Measurements from ENCODE around the gene DSG4.

Gene DSG4

DNA sequence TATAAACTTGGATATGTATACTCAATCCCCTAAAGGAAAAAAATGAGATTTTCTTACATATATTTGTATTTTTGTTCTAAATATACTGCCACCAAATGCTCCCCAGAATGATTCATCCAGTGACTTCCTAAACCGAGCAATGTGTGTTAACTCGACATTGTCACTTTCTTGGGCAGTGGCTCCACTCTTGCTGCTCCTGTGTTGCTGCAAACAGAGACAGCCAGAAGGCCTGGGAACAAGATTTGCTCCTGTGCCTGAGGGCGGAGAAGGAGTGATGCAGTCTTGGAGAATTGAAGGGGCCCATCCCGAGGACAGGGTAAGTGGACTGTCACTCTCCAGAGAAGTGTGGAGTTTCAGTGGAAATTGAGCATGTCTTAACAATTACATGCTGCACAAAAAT lies 32.7 kb downstream of the DSG4 start:
- DNase-seq, result no peak

DNA sequence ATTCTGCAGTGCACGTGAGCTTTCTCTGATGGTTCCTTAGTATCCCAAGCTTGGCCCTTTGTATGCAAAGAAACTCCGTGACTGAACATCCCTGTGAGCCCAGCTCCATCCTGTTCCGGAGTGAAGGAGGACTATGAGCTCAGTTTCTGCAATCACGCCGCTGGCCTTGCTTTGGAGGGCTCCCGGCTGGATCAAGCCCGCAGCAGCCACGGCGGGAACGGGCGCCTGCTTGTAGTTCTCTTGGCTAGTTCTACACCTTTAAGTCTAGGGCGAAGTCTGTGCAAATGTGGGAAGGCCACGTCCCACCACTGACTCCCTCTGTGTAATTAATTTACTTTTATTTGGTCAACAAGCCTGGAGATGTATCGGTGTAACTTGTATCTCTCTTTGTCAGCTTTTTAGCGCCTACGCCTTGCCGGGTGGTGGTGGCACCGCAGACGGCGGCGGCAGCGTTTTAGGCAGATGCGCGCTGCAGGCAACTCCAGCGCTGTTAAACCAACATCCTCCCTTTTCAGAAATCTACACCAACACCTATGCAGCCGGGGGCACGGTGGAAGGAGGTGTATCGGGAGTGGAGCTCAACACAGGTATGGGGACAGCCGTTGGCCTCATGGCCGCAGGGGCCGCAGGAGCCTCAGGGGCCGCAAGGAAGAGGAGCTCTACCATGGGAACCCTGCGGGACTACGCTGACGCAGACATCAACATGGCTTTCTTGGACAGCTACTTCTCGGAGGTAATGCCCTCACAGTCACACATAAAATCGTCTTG lies 34.3 kb downstream of the DSG4 start:
- DNase-seq, result no peak

DNA sequence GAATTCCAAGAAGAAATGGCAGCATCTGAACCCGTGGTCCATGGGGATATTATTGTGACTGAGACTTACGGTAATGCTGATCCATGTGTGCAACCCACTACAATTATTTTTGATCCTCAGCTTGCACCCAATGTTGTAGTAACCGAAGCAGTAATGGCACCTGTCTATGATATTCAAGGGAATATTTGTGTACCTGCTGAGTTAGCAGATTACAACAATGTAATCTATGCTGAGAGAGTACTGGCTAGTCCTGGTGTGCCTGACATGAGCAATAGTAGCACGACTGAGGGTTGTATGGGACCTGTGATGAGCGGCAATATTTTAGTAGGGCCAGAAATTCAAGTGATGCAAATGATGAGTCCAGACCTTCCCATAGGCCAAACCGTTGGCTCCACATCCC lies 36.6 kb downstream of the DSG4 start:
- DNase-seq, result no peak

DNA sequence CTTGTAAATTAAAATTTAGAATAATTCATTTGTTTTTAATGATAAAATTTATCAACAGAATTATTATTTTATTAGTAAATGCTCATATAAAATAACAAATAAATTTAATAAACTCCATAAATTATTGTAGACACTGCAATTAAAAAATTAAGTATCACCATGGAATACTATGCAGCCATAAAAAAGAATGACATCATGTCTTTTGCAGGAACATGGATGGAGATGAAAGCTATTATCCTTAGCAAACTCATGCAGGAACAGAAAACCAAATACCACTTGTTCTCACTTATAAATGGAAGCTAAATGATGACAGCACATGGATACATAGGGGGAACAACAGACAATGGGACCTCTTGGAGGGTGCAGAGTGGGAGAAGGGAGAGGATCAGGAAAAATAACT lies 41.3 kb downstream of the DSG4 start:
- DNase-seq, result no peak

DNA sequence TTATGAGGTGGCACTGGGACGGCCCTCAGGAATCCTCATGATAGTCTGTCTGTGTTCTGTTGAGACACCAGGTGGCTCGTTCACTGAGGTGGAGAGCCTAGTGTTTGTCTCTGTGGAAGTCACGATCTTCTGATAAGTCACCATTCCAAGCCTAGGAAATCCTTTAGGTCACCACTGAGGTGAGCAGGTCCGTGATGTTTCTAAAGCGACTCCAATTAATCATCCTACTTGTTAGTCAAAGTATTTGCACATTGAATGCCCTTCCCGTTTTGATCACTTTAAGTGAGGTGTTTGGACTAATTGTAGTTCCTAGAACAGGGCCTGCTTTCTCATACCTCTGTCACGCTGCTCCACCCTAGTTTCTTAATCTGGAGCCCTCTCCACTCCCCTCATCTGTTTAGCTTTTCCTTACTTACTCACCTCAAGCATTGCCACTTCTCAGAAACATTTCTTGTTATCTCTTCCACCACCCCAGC lies 42.9 kb downstream of the DSG4 start:
- no peak for DNase-seq

DNA sequence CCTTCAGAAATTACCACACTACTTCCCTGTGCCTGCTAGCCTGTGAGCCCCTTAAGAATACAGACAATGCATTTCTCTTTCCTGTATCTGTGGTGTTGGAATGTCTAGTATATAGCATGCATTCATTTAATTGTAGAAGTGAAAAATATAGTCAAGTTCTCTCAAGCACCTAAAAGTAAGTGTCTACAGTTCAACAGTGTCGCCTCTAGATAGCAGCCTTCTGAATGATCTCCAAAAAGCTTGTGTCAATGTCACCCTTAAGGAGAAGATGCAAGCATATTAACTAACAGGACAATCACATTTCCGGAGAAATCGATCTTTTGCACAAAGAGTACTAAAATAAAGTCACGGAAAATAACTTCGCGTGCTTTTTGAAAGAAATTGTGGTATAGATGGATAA lies 43.5 kb downstream of the DSG4 start:
- no peak for DNase-seq

DNA sequence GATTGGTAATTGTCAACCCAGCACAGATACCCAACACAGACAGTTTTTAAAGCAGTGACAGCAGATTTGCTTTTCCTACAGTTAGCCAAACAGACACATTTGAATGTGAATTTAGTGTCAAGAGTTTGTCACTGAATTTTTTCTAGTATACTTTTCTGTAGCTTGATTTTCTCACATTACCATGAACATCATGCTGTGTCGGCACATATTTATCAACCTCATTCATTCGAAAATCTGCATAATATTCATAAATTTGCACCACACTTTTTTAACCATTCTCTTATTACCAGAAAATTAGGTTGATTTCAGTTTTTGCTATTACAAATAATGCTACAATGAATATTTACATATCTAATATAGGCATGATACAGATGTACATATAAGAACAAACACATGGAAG lies 43.9 kb downstream of the DSG4 start:
- no peak for DNase-seq

DNA sequence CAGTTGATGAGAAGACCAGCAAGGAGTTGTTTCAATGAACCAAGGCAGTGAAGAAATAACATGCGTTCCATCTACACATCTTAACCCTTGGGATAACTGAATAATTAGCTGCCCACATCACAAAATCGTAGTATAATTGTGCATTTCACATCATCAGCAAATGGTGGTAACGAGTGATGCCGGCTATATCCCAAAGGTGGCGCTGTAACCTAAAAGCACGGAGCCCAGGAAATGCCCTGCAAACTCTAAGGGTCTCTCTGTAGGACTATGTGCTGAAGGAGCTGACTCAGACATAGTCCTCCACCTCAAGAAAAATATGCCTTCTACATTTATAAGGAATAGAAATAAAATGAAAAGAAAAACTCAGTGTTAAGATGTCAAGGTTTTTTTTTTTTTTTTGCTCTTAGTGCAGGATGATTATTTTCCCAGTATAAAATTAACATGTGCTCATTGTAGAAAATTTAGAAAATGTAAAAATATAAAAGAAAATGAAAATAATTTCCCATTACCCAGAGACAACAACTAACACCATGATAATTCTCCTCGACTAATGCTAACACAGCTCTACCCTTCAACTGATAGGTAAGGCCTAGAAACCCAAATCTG lies 47.9 kb downstream of the DSG4 start:
- no peak for DNase-seq

DNA sequence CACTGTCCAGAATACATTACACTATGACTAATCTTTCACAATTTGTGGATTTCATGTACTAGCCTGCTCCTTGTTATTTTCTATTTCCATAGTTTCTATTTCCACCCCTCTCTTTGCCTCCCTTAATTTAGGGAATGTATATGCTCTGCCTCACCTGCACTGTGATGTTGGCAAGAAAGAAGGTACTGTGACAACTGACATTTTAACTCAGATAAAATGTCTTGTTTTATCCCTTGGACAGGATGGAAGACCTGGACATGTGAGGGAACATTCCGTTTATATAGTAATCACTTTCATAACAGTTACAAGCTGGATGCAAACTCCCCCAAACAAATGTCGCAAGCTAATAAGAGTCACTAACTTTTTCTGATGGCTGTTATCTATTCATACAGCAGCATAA lies 49.4 kb downstream of the DSG4 start:
- no peak for DNase-seq

DNA sequence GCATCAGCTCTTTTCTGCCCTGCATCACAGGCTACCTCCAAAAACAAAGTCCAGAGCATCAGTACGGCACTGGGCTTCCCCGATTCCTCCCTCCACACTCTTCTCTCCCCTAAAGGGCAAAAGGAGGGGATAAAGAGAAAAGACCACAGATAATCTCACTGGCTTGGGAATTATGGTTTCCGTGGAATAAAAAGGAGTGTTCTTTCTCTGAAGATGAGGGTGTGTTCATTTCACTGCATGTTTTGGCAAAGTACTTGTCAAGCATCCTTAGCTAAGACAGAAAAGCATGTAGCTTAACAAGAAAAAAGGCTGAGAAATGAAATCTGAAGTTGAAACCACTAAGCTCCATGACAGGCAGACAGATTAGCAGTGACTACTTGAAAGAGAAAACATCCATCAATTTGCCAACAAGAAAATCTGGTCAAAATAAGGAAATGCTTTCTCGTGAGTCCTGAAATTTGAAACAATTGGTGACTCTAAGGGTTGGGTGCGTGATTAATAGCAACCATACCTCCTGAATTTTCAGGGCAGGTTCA lies 50.4 kb downstream of the DSG4 start:
- DNase-seq, result no peak

DNA sequence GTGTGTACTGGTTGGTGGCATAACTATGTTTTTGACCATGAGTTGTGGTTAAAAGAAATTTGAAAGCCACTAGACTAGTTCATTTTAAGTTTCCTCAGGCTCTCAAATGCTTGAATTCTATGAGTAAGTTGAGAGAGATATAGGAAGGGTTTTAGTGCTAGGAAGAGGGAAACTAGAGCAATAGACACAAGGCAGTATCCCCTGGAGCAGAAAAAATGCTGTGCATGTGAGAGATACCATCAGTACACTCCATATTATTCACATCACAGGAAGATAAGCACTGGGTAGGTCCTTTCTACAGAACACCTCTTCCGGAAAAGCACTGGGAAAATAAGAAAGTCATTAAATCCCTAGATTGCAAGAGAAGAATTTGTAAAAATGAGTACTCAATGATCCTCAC lies 51.6 kb downstream of the DSG4 start:
- no peak for DNase-seq

DNA sequence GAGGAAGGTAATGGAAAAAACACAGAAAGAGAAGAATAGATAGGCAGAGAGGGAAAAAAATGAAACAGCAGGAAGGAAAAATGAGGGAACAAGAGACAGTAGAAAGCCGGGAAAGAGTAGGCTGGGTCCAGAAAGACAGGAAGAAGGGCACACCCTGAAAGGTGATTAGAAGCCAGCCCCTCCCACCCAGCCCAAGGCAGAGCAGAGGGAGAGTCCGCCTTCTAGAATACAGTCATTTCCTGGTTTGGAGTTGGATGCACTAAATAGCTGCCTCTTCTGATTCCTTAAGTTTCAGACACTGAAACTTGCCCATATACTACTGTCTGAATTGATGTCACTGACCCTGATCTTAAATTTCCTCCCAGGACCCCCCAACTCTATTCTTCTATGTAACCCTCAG lies 53.0 kb downstream of the DSG4 start:
- no peak for DNase-seq

DNA sequence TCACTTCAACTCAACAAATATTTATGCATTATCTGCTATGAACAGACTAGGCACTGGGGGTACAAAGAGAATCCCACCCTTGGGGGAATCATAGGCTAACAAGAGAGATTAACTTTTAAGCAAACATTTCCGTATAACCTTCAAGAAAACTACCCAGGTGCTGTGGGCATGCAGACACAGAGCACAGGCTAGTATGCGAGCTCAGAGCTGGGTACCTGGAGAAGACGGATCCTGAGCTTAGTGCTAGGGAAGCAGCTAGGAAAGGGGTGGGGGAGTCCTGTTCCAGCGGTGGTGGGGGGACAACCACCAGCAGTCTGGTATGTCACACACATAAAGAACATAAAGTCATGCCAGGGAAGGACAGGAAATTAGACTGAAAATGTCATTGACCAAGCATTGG lies 53.5 kb downstream of the DSG4 start:
- no peak for DNase-seq

DNA sequence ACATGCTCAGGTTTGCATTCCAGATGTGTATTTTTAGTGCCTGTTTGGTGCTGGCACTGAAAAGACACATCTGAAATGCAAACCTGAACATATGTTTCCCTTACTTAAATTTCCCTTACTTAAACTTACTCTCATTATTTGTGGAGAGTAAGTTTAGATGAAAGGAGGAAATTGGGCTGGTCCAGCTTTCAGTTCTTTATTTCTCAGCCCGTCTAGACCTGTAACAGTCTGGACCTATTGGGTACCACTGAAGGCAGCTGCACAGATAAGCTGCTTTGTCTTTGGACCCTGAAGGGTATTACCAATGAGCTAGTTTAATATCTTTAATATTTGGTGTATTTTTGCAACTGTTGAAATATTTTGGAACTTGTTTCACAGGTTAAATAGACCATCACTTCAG lies 54.0 kb downstream of the DSG4 start:
- DNase-seq, result no peak

DNA sequence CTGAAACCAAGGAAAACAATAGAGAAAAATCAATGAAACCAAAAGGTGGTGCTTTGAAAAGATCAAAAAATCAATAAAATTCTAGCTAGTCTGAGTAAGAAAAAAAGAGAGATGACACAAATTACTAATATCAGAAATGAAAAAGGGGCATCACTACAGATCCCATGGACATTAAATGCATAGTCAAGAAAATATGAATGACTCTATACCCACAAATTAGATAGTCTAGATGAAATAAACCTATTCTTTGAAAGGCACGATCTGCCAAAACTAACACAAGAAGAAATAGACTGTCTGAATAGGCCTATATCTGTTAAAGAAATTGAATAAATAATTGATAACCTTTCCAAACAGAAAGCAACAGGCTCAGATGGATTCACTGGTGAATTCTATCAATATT lies 55.7 kb downstream of the DSG4 start:
- no peak for DNase-seq

DNA sequence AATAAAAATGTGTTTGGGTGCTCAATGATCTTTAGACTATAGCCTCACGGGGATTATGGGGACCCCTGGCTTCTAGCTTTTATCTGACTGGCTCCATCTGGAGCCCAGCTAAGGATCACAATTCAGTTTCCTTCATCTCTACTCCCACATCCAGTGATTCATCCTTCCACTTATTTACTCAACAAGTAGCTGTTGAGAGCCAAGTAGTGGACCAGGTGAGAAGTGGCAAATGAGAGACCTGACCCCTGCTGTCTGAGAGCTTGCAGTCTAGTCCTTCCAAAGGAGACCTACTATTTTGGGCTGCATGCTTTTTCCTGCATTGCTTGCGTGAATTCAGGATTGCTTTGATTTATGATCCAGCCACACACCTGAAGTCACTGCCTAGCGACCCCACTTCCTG lies 60.2 kb downstream of the DSG4 start:
- DNase-seq, result no peak

DNA sequence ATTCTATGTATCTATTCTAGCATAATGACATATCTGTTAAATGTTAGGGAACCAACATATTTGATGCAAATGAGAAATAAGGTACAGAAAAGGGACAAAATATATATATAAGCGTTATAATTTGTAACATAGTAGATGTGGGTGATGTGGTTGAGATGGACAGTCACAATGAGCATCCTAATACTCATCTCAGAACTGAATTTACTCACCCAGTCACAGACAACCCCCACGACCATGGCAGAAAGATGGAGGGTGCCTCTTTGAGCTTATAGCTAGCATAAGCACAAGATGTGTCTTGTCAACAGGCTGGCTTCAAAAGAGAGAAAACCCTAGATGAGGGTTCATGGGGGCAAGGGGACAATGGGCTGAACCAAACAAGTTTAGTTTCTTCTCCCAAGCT lies 61.8 kb downstream of the DSG4 start:
- no peak for DNase-seq

DNA sequence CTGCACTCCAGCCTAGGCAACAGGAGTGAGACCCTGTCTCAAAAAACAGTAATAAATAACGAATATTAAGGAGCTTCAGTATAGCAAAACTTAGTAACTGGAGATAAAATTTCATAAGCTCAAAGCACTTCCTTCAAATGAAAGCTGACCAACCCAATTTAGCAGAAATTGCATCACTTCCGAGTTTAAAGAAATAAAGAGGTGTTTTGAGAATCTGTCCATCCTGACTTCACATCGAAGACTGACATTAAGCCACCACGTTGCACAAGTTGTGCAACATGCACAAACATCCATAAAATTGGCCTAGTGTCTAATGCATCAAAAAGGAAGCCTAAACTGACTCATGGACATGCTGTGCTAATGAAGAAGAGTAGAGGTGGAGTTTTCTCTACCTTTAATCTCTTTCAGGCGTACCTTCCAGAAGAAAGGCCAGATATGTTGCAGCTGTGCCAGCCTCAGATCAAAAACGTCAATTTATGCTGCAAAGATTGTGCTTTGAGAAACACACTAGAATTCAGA lies 63.3 kb downstream of the DSG4 start:
- DNase-seq, result no peak

DNA sequence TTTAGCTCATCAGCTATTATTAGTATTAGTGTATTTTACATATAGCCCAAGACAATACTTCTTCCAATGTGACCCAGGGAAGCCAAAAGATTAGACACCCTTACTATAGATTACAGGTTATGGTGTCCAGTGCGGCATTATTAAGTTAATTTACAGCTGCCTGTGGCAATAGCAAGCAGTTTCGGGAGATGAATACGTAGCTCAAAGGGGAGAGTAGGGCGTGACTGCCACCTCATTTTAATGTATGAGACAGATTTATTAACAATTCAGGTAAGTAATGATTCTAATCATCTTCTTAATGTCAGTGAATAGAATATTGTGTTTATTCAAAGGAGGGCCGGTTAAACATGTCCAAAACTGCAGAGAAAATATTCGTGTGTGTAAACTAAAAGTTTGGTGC lies 64.2 kb downstream of the DSG4 start:
- no peak for DNase-seq

DNA sequence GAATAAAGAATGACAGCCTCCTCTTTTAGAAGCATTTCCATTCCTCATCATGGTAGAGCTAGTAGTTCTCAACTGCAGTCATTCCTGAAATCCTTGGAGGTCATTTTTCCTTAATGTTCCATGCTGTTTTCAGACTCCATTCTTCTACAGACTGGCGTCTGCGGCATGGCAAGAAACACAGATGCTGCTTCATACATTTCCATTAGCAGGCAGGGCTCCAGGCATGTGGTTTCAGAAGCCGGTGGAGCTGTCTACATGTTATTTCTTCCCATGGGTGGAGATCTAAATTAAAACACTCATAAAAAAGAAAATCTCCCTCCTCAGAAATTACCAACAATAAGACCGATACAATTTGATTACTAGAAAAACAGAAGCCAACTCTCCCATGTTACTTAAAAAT lies 64.9 kb downstream of the DSG4 start:
- DNase-seq, result no peak

DNA sequence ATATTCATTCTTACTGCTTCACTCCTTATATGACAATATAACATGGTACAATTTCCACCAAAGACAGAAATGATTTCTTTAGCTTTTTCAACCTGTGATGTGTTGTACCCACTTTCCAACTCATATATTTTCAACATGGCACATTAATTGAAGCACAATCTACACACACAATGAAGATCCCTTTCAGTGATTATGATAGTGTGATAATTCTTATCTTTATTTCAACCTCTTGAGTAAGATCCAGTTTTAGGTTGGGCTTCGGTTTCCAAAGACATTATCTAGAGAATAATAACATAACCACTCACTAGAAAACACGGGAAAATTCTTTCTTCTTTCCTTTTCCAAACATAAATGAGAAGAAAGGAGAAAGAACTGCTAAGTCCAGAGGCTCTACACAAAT lies 67.6 kb downstream of the DSG4 start:
- no peak for DNase-seq

DNA sequence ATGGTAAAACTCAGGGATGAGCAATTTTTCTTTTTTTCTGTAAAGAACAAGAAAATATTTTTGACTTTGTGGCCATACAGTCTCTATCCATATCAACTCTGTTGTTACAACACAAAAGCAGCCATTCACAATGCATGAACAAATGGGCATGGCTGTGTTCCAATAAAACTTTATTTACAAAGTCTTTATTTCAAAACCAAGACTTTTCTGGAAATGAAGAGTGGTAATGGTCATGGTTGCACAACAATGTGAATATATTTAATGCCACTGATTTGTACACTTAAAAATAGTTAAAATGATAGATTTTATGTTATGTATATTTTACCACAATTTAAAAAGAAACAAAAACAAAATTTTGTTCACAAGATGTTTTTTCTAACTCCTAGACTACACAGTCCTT lies 69.3 kb downstream of the DSG4 start:
- no peak for DNase-seq

DNA sequence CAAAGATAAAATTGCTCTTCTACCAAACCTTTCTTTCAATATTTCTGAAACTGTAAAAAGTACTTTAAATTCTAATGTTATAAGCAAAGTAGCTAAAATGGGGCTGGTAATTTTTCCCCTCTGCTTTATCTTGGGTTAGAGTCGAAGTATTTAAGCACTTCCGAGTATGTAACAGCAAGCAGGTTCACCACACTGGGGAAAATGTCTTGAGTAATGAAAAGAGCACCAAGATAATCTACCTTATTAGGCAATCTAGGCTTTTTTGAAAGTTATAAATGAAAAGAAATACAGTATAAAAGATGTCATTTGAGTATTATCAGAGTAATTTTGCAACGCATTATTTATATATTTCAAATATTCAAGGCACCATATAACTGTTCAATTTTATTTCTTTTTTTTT lies 70.3 kb downstream of the DSG4 start:
- DNase-seq, result no peak

DNA sequence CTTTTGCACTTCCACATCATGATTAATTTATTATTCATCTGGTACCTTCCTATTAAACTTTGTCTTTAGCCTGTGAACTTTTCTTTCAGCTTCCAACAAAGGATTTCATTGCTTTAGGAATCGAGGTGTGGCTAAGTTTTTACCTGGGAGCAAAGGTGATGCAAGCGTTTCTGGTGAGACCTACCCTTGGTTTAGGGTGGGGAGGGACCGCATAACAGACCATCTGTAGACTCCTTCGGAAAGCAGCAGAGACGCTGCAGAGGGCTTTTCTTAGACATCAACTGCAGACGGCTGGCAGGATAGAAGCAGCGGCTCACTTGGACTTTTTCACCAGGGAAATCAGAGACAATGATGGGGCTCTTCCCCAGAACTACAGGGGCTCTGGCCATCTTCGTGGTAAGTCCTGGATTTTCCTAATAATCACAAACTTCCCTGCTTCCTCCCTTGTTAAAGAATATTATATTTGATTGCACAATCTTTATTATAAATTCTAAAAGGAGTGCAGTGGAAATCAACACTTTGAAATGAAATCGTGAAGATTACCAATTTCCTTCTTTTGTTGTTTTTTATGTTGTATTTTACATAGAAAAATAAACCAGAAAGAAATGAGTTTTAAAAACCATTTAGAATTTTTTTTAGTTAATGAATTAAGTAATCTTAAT lies 71.1 kb downstream of the DSG4 start, which contains the start of gene DSG3:
DSG3 (plus strand) TSS at position 212 of the 662 bp plus-strand sequence; CDS start at position 349, 137 bp downstream.
- no peak for DNase-seq

Measured in NCI-H1048 (cell line).